SU-DHL-6 (cell line): ENCODE results near the gene KNDC1.
"Not testable (repeated sequence)": the region's sequence is repeated elsewhere in the genome, so short reads cannot be mapped to it uniquely, and the experiment has no call there.

Experiments
- H2AFZ ChIP-seq: fragments of 200-600 bp; sonication (generic); 2 replicates; pipeline ENCODE4 v1.6.1; 2014; ENCODE audit warnings: low read depth, mild to moderate bottlenecking, moderate library complexity, mixed read lengths, antibody characterized with exemption, low read length; ENCODE audit not compliant: severe bottlenecking
- H3F3A ChIP-seq: fragments of 200-600 bp; shearing (Covaris generic); 2 replicates; pipeline ENCODE4 v1.6.0; 2016; ENCODE audit warnings: antibody characterized with exemption, mild to moderate bottlenecking; ENCODE audit not compliant: insufficient read depth
- H3K27ac ChIP-seq: fragments of 200-600 bp; sonication (generic); 2 replicates; pipeline ENCODE4 v1.5.1; 2016; ENCODE audit warnings: low read depth, mild to moderate bottlenecking, low read length, moderate library complexity, mixed read lengths
- H3K27me3 ChIP-seq: fragments of 200-600 bp; sonication (generic), shearing (Covaris generic); 2 replicates; pipeline ENCODE4 v1.6.0; 2014; ENCODE audit warnings: mild to moderate bottlenecking, low read length
- H3K36me3 ChIP-seq: fragments of 200-600 bp; sonication (generic); 2 replicates; pipeline ENCODE4 v1.6.1; 2014; ENCODE audit warnings: mild to moderate bottlenecking, low read length, mixed read lengths
- H3K4me2 ChIP-seq: fragments of 300-600, 200-600 bp; shearing (Covaris generic), sonication (generic); 2 replicates; pipeline ENCODE4 v1.6.0; 2014; ENCODE audit warnings: low read length, low read depth, mild to moderate bottlenecking; ENCODE audit not compliant: poor library complexity, severe bottlenecking
- H3K4me3 ChIP-seq: fragments of 200-600 bp; sonication (generic); 2 replicates; pipeline ENCODE4 v1.5.1; 2014; ENCODE audit warnings: antibody characterized with exemption, low read length, mild to moderate bottlenecking, mixed read lengths; ENCODE audit not compliant: insufficient read depth, poor library complexity, severe bottlenecking
- H3K79me2 ChIP-seq: fragments of 200-600 bp; sonication (generic); 2 replicates; pipeline ENCODE4 v1.6.1; 2014; ENCODE audit warnings: mild to moderate bottlenecking, low read length, moderate library complexity; ENCODE audit not compliant: insufficient read depth
- H3K9ac ChIP-seq: fragments of 200-600 bp; sonication (generic); 2 replicates; pipeline ENCODE4 v1.7.0; 2014; ENCODE audit warnings: mild to moderate bottlenecking, low read length
- H3K9me2 ChIP-seq: fragments of 200-600 bp; sonication (generic); replicated peaks from 2 replicates; pipeline ENCODE4 v1.6.1; 2014; ENCODE audit warnings: low read length; ENCODE audit not compliant: insufficient read depth
- H3K9me3 ChIP-seq: fragments of 200-600 bp; sonication (generic); 2 replicates; pipeline ENCODE4 v1.6.1; 2014; ENCODE audit warnings: low read length, mixed read lengths; ENCODE audit not compliant: insufficient read depth
- H4K20me1 ChIP-seq: fragments of 200-600 bp; sonication (generic); 2 replicates; pipeline ENCODE4 v1.6.1; 2014; ENCODE audit warnings: low read depth, mild to moderate bottlenecking, antibody characterized with exemption, low read length, moderate library complexity, mixed read lengths
- CTCF ChIP-seq: fragments of 200-600 bp; sonication (generic); IDR thresholded peaks from one replicate; pipeline ENCODE4 v1.5.1; 2017; ENCODE audit warnings: antibody characterized with exemption, mild to moderate bottlenecking, low read length, moderate library complexity; ENCODE audit not compliant: insufficient read depth, poor library complexity, severe bottlenecking
- EZH2phosphoT487 ChIP-seq: fragments of 200-600 bp; sonication (generic), shearing (Covaris generic); conservative IDR thresholded peaks from 2 replicates; pipeline ENCODE4 v1.6.1; 2018; ENCODE audit warnings: mild to moderate bottlenecking, antibody characterized with exemption, low read length, moderate library complexity, mixed read lengths

The KNDC1 gene

DNA sequence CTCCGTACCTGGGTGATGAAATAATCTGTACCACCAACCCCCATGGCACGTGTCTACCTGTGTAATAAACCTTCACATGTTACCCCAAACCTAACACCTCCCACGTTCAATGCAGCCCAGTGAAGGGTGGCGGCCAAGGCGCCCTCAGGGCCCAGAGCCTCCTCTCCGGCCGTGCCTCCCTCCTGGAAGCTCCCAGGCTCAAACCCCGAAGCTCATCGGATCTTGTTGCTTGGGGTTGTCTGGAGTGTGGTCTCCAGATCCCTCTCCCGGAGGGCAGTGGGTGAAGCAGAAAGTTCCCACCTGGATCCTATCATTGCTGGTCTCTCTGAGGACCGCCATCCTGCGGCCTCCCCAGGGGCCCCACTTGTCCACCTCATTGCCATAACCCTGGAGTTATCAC lies 9.4 kb upstream of the KNDC1 start:
- H3K4me3 ChIP-seq, result no peak overlapping the region
- TF ChIP-seq CTCF (no peak), EZH2phosphoT487 (no peak)
- H3K36me3 ChIP-seq, result no peaks in the 10 kb centered on the region
- no peak overlapping the region for H3K9ac ChIP-seq
- no peaks in the 10 kb centered on the region for H3K27me3 ChIP-seq
- no peaks in the 10 kb centered on the region for H3F3A ChIP-seq
- H3K79me2 ChIP-seq, result no peaks in the 10 kb centered on the region
- H2AFZ ChIP-seq, result no peak overlapping the region
- no peaks in the 10 kb centered on the region for H4K20me1 ChIP-seq
- H3K9me2 ChIP-seq, result no peaks in the 10 kb centered on the region
- H3K4me2 ChIP-seq, result no peak overlapping the region
- H3K9me3 ChIP-seq, result no peaks in the 10 kb centered on the region
- no peak overlapping the region for H3K27ac ChIP-seq

DNA sequence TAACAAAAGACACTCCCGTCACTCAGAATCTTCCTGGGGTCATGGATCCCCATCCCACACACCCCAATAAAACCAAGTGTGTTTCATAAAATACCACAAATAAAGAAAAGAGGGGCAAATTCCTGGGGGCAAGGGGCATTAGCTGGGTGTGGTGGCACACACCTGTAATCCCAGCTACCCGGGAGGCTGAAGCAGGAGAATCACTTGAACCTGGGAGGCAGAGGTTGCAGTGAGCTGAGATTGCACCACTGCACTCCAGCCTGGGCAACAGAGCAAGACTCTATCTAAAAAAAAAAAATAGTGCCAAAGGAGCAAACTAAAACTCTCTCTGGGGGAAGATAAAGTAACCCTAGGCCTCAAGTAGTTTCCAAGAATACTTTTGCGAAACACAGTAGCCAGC lies 8.9 kb upstream of the KNDC1 start:
- not testable (repeated sequence) for H3K36me3 ChIP-seq, H3F3A ChIP-seq, H3K4me3 ChIP-seq, H3K27me3 ChIP-seq, H3K27ac ChIP-seq, H3K9ac ChIP-seq, H3K9me3 ChIP-seq, H4K20me1 ChIP-seq, H3K9me2 ChIP-seq, H3K79me2 ChIP-seq, H2AFZ ChIP-seq, H3K4me2 ChIP-seq

- Histone ChIP-seq H3K27me3 (no peaks in the 10 kb centered on the region), H3K27ac (no peak overlapping the region), H3K4me2 (no peak overlapping the region), H4K20me1 (no peaks in the 10 kb centered on the region), H3K79me2 (no peaks in the 10 kb centered on the region), H3K9me3 (no peaks in the 10 kb centered on the region), H3K9me2 (no peaks in the 10 kb centered on the region), H3F3A (no peaks in the 10 kb centered on the region), H3K4me3 (no peak overlapping the region), H2AFZ (no peak overlapping the region), H3K9ac (no peak overlapping the region), H3K36me3 (no peaks in the 10 kb centered on the region)
- TF ChIP-seq EZH2phosphoT487, result no peak
- no peak for TF ChIP-seq CTCF
Observed at GRCh38 chr10:133151543-133151972, 8.5 kb upstream of the KNDC1 start.

DNA sequence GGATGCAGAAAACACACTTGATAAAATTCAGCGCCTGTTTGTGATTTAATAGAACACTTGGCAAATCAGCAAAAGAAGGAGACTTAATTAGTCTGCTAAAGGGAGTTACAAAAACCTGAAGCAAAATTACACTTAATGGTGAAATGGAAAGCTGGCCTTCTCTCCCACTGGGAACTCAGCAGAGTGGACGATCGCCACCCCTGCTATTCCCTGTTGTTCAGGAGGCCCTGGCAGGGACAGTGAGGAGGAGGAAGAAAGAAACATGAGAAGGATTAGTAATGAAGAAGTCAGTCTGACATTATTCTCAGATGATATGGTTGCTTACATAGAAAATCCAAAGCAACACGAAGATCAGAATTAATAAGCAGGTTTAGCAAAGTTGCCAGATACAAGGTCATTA lies 5.6 kb upstream of the KNDC1 start:
- H3K9ac ChIP-seq, result no peak overlapping the region
- no peak overlapping the region for H3K27ac ChIP-seq
- no peaks in the 10 kb centered on the region for H3K79me2 ChIP-seq
- no peaks in the 10 kb centered on the region for H3F3A ChIP-seq
- no peaks in the 10 kb centered on the region for H3K36me3 ChIP-seq
- H3K27me3 ChIP-seq, result no peaks in the 10 kb centered on the region
- H3K4me3 ChIP-seq, result no peak overlapping the region
- TF ChIP-seq CTCF, result no peak
- no peak overlapping the region for H3K4me2 ChIP-seq
- H4K20me1 ChIP-seq, result no peaks in the 10 kb centered on the region
- no peak overlapping the region for H2AFZ ChIP-seq
- no peaks in the 10 kb centered on the region for H3K9me2 ChIP-seq
- H3K9me3 ChIP-seq, result no peaks in the 10 kb centered on the region
